K562 (cell line): ENCODE measurements around the gene BMP2K. TPM values are rescaled to one million over a fixed set of nuclear protein-coding genes. Genes with fewer than 3 reads are reported as not detected.
A peak's percentile ranks its signal among the peaks of the same experiment; 100 is the strongest.

Experiments
- E2F6 ChIP-seq, 2 experiments: IDR thresholded peaks; 2 replicates each; pipeline ENCODE4 v1.6.1; 2011; ENCODE audit warnings: borderline replicate concordance in 1 of 2, control low read depth in 1 of 2, low read depth in 1 of 2, low read length in 1 of 2, mild to moderate bottlenecking in 1 of 2, mixed read lengths in 1 of 2, moderate library complexity in 1 of 2; ENCODE audit not compliant: insufficient read depth in 1 of 2, insufficient read length in 1 of 2, poor library complexity in 1 of 2, severe bottlenecking in 1 of 2; ENCODE audit errors: extremely low read depth in 1 of 2
- L3MBTL2 ChIP-seq: fragments of 450-650 bp; IDR thresholded peaks from 2 replicates; pipeline ENCODE4 v1.6.1; 2016; ENCODE audit warnings: mild to moderate bottlenecking, moderate library complexity
- MGA ChIP-seq: fragments of 450-650 bp; IDR thresholded peaks from 2 replicates; pipeline ENCODE4 v1.6.1; 2016; ENCODE audit warnings: mild to moderate bottlenecking, moderate library complexity
- ZBTB7A ChIP-seq: IDR thresholded peaks from 2 replicates; pipeline ENCODE4 v1.6.1; 2011; ENCODE audit warnings: low read depth, mild to moderate bottlenecking, low read length, moderate library complexity, borderline replicate concordance; ENCODE audit not compliant: control insufficient read depth
- polyA plus RNA-seq, 8 experiments: library from polyadenylated mRNA; depleted of rRNA in 4 of 8; stranded (reverse) in 5 of 8; unstranded in 3 of 8; fragments of >200 nt; fragmentation: Nextera tagmentation in 2 of 8; fragmentation: Illumina TruSeq in 1 of 8; extraction: Ambion mirVana in 2 of 8; extraction: Trizol in 1 of 8; gene quantifications; 2 replicates each; pipeline versions ENCODE4 v1.2.1 to v1.2.3, GENCODE V29; 2011 to 2014; ENCODE audit warnings: inconsistent platforms in 1 of 8, missing spikeins in 1 of 8
- total RNA-seq, 7 experiments: library from RNA; depleted of rRNA in 6 of 7; stranded (reverse); fragments of >200 nt in 6 of 7; fragmentation: Illumina TruSeq in 2 of 7; extraction: Trizol in 2 of 7; gene quantifications; 2 replicates each; pipeline versions ENCODE4 v1.2.1 to v1.2.3, GENCODE V29; 2011 to 2021; ENCODE audit warnings: low replicate concordance in 1 of 7

The BMP2K gene
- total and polyA plus RNA-seq, 9 of the 15 experiments (the other 6 are each of a cell fraction or from before 2014, with no cell fraction given), result 17.0 to 217 (median 104) TPM

- TF ChIP-seq MGA (peak; percentile 21; the same call in 1 of the 2 replicates), L3MBTL2 (peak; percentile 68), ZBTB7A (no peak), E2F6 (IDR thresholded peaks at IDR 0.05; ENCODE audit: borderline replicate concordance in 1 of 2, extremely low read depth in 1 of 2, insufficient read depth in 1 of 2, insufficient read length in 1 of 2, low read depth in 1 of 2, low read length in 1 of 2, poor library complexity in 1 of 2, severe bottlenecking in 1 of 2) (peak in 1 of 2 experiments; percentile 28)
Observed at GRCh38 chr4:78797777-78798284, 21.7 kb downstream of the BMP2K start (continued).
